Measurements from ENCODE around the gene SPRYD7. TPM values are rescaled to one million over a fixed set of nuclear protein-coding genes. Genes with fewer than 3 reads are reported as not detected.

Gene SPRYD7
- polyA plus RNA-seq, 1 donor (not counting 4 experiments of a cell fraction or from before 2014, with no cell fraction given) = 11.3 TPM

GRCh38 chr13:49867834-49868233, 68.3 kb downstream of the SPRYD7 start:
- no peak overlapping the region for H2AFZ ChIP-seq (ENCODE audit: control insufficient read depth, low read length)
- no peaks in the 10 kb centered on the region for H3K36me3 ChIP-seq (ENCODE audit: control insufficient read depth in 2 of 2, extremely low read depth in 1 of 2, insufficient read depth in 2 of 2, low read length in 2 of 2)
- FAIRE-seq = no peak
- H3K4me2 ChIP-seq (ENCODE audit: control insufficient read depth, extremely low read depth, insufficient read depth, low read depth, low read length) = no peak overlapping the region
- no peaks in the 10 kb centered on the region for H3K79me2 ChIP-seq (ENCODE audit: control insufficient read depth, insufficient read depth, low read length)
- no peak for TF ChIP-seq EZH2 (IDR thresholded peaks at IDR 0.05; ENCODE audit: low read length)
- TF ChIP-seq, protein P1, sequence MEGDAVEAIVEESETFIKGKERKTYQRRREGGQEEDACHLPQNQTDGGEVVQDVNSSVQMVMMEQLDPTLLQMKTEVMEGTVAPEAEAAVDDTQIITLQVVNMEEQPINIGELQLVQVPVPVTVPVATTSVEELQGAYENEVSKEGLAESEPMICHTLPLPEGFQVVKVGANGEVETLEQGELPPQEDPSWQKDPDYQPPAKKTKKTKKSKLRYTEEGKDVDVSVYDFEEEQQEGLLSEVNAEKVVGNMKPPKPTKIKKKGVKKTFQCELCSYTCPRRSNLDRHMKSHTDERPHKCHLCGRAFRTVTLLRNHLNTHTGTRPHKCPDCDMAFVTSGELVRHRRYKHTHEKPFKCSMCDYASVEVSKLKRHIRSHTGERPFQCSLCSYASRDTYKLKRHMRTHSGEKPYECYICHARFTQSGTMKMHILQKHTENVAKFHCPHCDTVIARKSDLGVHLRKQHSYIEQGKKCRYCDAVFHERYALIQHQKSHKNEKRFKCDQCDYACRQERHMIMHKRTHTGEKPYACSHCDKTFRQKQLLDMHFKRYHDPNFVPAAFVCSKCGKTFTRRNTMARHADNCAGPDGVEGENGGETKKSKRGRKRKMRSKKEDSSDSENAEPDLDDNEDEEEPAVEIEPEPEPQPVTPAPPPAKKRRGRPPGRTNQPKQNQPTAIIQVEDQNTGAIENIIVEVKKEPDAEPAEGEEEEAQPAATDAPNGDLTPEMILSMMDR (optimal IDR thresholded peaks at IDR 0.05 in 1 of 3, IDR thresholded peaks at IDR 0.05 in 1 of 3, conservative IDR thresholded peaks at IDR 0.05 in 1 of 3; ENCODE audit: extremely low read depth in 1 of 3, insufficient read depth in 2 of 3, low read length in 3 of 3) = no peak
- no peaks in the 10 kb centered on the region for H4K20me1 ChIP-seq (ENCODE audit: control insufficient read depth, extremely low read depth, insufficient read depth, low read length)
- no peak for DNase-seq (ENCODE audit: low read depth, low spot score)
- no peaks in the 10 kb centered on the region for H3K9me3 ChIP-seq (ENCODE audit: control insufficient read depth, low read depth, low read length)
- no peaks in the 10 kb centered on the region for H3K27me3 ChIP-seq (ENCODE audit: control insufficient read depth, extremely low read depth, insufficient read depth, low read length)
- no peak overlapping the region for H3K27ac ChIP-seq (ENCODE audit: control insufficient read depth, insufficient read depth, low read length)
- H3K9me1 ChIP-seq (ENCODE audit: control insufficient read depth, extremely low read depth, insufficient read depth, low read length) = no peaks in the 10 kb centered on the region
- no peak overlapping the region for H3K4me3 ChIP-seq (ENCODE audit: control insufficient read depth in 2 of 3, extremely low read depth in 1 of 3, insufficient read depth in 2 of 3, low read depth in 1 of 3, low read length in 3 of 3)
- no peak overlapping the region for H3K9ac ChIP-seq (ENCODE audit: control insufficient read depth, extremely low read depth, insufficient read depth, low read length)
- dilution Hi-C loops (cut with MboI; ENCODE audit: extremely low pct_ligation_motif_present, low sequenced_read_pairs) = no loop called here
- no peaks in the 10 kb centered on the region for H3K4me1 ChIP-seq (ENCODE audit: control insufficient read depth, extremely low read depth, insufficient read depth, low read length)

GRCh38 chr13:49865218-49865617, 70.9 kb downstream of the SPRYD7 start:
- no peaks in the 10 kb centered on the region for H3K36me3 ChIP-seq (ENCODE audit: control insufficient read depth in 2 of 2, extremely low read depth in 1 of 2, insufficient read depth in 2 of 2, low read length in 2 of 2)
- H3K4me1 ChIP-seq (ENCODE audit: control insufficient read depth, extremely low read depth, insufficient read depth, low read length) = no peaks in the 10 kb centered on the region
- no peaks in the 10 kb centered on the region for H3K9me1 ChIP-seq (ENCODE audit: control insufficient read depth, extremely low read depth, insufficient read depth, low read length)
- no peaks in the 10 kb centered on the region for H3K27me3 ChIP-seq (ENCODE audit: control insufficient read depth, extremely low read depth, insufficient read depth, low read length)
- H3K79me2 ChIP-seq (ENCODE audit: control insufficient read depth, insufficient read depth, low read length) = no peaks in the 10 kb centered on the region
- H3K27ac ChIP-seq (ENCODE audit: control insufficient read depth, insufficient read depth, low read length) = no peak overlapping the region
- TF ChIP-seq, protein P1 (optimal IDR thresholded peaks at IDR 0.05 in 1 of 3, IDR thresholded peaks at IDR 0.05 in 1 of 3, conservative IDR thresholded peaks at IDR 0.05 in 1 of 3; ENCODE audit: extremely low read depth in 1 of 3, insufficient read depth in 2 of 3, low read length in 3 of 3) = no peak
- no peak for TF ChIP-seq EZH2 (IDR thresholded peaks at IDR 0.05; ENCODE audit: low read length)
- FAIRE-seq (no peak), DNase-seq (ENCODE audit: low read depth, low spot score) (no peak)
- H3K4me3 ChIP-seq (ENCODE audit: control insufficient read depth in 2 of 3, extremely low read depth in 1 of 3, insufficient read depth in 2 of 3, low read depth in 1 of 3, low read length in 3 of 3) = no peak overlapping the region
- dilution Hi-C loops (cut with MboI; ENCODE audit: extremely low pct_ligation_motif_present, low sequenced_read_pairs) = no loop called here
- H2AFZ ChIP-seq (ENCODE audit: control insufficient read depth, low read length) = no peak overlapping the region
- no peak overlapping the region for H3K9ac ChIP-seq (ENCODE audit: control insufficient read depth, extremely low read depth, insufficient read depth, low read length)
- no peaks in the 10 kb centered on the region for H4K20me1 ChIP-seq (ENCODE audit: control insufficient read depth, extremely low read depth, insufficient read depth, low read length)
- H3K4me2 ChIP-seq (ENCODE audit: control insufficient read depth, extremely low read depth, insufficient read depth, low read depth, low read length) = no peak overlapping the region
- no peaks in the 10 kb centered on the region for H3K9me3 ChIP-seq (ENCODE audit: control insufficient read depth, low read depth, low read length)

All from keratinocyte (primary cell).